Uterus (tissue), 2 donors: ENCODE results near the gene SMIM38.

ENCODE experiments used
- POLR2A ChIP-seq, 2 donors: fragments of 450-650 bp; IDR thresholded peaks; one replicate each; pipeline ENCODE4 v1.6.1; 2016; ENCODE audit warnings: antibody characterized with exemption in 2 of 2, mild to moderate bottlenecking in 1 of 2, moderate library complexity in 1 of 2
- TF ChIP-seq, protein P1 (sequence below), 4 experiments: fragments of 200-600 bp in 2 of 4; fragments of 450-650 bp in 2 of 4; sonication (generic) in 2 of 4; IDR thresholded peaks; one replicate each; pipeline ENCODE4 v1.5.1; 2016 to 2019; ENCODE audit warnings: antibody characterized with exemption in 4 of 4, mild to moderate bottlenecking in 2 of 4, moderate library complexity in 1 of 4

- TF ChIP-seq, protein P1, sequence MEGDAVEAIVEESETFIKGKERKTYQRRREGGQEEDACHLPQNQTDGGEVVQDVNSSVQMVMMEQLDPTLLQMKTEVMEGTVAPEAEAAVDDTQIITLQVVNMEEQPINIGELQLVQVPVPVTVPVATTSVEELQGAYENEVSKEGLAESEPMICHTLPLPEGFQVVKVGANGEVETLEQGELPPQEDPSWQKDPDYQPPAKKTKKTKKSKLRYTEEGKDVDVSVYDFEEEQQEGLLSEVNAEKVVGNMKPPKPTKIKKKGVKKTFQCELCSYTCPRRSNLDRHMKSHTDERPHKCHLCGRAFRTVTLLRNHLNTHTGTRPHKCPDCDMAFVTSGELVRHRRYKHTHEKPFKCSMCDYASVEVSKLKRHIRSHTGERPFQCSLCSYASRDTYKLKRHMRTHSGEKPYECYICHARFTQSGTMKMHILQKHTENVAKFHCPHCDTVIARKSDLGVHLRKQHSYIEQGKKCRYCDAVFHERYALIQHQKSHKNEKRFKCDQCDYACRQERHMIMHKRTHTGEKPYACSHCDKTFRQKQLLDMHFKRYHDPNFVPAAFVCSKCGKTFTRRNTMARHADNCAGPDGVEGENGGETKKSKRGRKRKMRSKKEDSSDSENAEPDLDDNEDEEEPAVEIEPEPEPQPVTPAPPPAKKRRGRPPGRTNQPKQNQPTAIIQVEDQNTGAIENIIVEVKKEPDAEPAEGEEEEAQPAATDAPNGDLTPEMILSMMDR (IDR thresholded peaks at IDR 0.05), result no peak
- TF ChIP-seq POLR2A (IDR thresholded peaks at IDR 0.05), result no peak
Observed at GRCh38 chr11:69178819-69179482, 23.2 kb downstream of the SMIM38 start.
